Stimulated activated CD8-positive, alpha-beta memory T cell treated with anti-CD3 and anti-CD28 coated beads, Interleukin-2, amount 100 ng/mL, for 48 hours (primary cell): ENCODE data around the gene TRAF4.
"Not testable (repeated sequence)": the region's sequence is repeated elsewhere in the genome, so short reads cannot be mapped to it uniquely, and the experiment has no call there.

ENCODE experiments used
- DNase-seq, 2 donors: peaks; one replicate each; pipeline ENCODE4 v3.0.0-alpha.2; 2020; ENCODE audit warnings: low read depth in 2 of 2

The TRAF4 gene

GRCh38 chr17:28715217-28715616 lies 28.6 kb upstream of the TRAF4 start:
- no peak for DNase-seq

- no peak for DNase-seq
These were observed 26.9 kb upstream of the TRAF4 start for GRCh38 chr17:28716740-28717577.

GRCh38 chr17:28717578-28718332 lies 26.1 kb upstream of the TRAF4 start, which contains the start of gene RAB34:
Gene RAB34, minus strand, starts transcription at chr17:28717868. Its CDS starts 602 bp downstream, at chr17:28717266.
- DNase-seq = no peak

- no peak for DNase-seq
These were observed 25.3 kb upstream of the TRAF4 start for GRCh38 chr17:28718333-28719020.

- no peak for DNase-seq
These were observed 24.8 kb upstream of the TRAF4 start for GRCh38 chr17:28719021-28719433.

- DNase-seq = no peak
These were observed 23.4 kb upstream of the TRAF4 start for GRCh38 chr17:28720247-28720996.

GRCh38 chr17:28720997-28721329 lies 22.8 kb upstream of the TRAF4 start:
- DNase-seq = not testable (repeated sequence)

GRCh38 chr17:28722417-28723158 lies 21.2 kb upstream of the TRAF4 start:
- no peak for DNase-seq

GRCh38 chr17:28723159-28723835 lies 20.5 kb upstream of the TRAF4 start:
- DNase-seq = no peak

- DNase-seq = not testable (repeated sequence)
These were observed 19.8 kb upstream of the TRAF4 start for GRCh38 chr17:28723836-28724499.

- no peak for DNase-seq
These were observed 19.2 kb upstream of the TRAF4 start for GRCh38 chr17:28724500-28725165.

- no peak for DNase-seq
These were observed 18.6 kb upstream of the TRAF4 start for GRCh38 chr17:28725166-28725659.

- peak in 1 of 2 donors; percentile 54 for DNase-seq
These were observed 18.1 kb upstream of the TRAF4 start for GRCh38 chr17:28725660-28726225.

- peak; percentile 69 to 70 for DNase-seq
These were observed 17.6 kb upstream of the TRAF4 start, which contains the start of gene TLCD1 for GRCh38 chr17:28726226-28726626. Gene TLCD1, minus strand, starts transcription at chr17:28726233. Its CDS starts 136 bp downstream, at chr17:28726097.

GRCh38 chr17:28726627-28727491 lies 17.0 kb upstream of the TRAF4 start:
- DNase-seq = peak; percentile 85 to 89

GRCh38 chr17:28728364-28729200 lies 15.2 kb upstream of the TRAF4 start, which contains the start of gene NEK8:
Gene NEK8, plus strand, starts transcription at chr17:28728788. Its CDS starts 26 bp downstream, at chr17:28728814.
- peak; percentile 94 to 99 for DNase-seq

GRCh38 chr17:28729950-28730330 lies 13.9 kb upstream of the TRAF4 start:
- no peak for DNase-seq
